Stimulated activated CD4-positive, alpha-beta T cell treated with anti-CD3 and anti-CD28 coated beads, TNF-alpha, amount 100 ng/mL, for 24 hours (primary cell): Measurements from ENCODE around the gene ARAP1.
A peak's percentile ranks its signal among the peaks of the same experiment; 100 is the strongest.

ENCODE experiments used
- DNase-seq, 3 experiments: peaks; one replicate each; pipeline ENCODE4 v3.0.0-alpha.2; 2020; ENCODE audit warnings: low read depth in 3 of 3

Gene ARAP1

DNA sequence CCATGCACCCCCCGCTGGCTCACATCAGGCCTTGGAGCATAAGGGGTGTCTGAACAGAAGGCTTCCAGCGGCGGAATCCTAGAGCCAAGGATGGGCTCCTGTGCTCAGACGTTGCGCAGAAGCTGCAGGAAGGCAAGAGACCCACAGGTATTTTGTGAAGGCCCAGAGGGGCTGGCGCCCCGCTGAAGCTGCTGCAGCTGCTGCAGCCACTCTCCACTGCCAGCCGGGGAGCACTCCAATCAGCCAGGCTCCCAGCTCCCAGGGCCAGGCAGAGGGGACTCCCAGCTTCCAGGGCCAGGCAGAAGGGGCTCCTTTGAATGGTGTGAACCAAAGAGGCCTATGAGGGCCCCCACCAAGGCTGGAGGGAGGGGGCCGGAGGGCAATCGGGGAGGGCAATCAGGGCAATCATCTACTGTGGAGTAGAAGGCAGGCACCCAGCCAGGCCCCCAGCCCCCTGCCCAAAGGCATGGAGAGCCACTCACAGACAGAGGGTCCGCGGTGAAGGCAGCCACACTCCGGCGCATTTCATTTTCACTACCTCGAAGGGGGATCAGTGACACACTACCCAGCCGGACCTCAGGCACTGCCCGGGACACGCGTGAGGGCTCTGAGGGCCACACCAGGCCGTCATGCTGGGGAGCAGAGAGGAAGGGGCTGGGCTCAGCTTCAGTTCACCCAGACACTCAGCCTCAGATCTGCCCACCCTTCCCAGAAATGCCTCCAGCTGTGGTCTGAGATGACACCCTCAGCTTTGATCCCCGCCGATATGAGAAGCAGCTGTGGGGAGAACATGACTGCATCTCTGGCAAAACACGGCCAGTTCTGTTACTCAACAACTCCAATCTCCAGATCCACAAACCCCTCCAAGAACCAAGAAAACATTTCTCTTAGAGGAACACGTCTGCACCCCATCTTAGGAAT lies 66.4 kb downstream of the ARAP1 start:
- peak in 2 of 3 experiments; percentile 31 to 45 for DNase-seq

DNA sequence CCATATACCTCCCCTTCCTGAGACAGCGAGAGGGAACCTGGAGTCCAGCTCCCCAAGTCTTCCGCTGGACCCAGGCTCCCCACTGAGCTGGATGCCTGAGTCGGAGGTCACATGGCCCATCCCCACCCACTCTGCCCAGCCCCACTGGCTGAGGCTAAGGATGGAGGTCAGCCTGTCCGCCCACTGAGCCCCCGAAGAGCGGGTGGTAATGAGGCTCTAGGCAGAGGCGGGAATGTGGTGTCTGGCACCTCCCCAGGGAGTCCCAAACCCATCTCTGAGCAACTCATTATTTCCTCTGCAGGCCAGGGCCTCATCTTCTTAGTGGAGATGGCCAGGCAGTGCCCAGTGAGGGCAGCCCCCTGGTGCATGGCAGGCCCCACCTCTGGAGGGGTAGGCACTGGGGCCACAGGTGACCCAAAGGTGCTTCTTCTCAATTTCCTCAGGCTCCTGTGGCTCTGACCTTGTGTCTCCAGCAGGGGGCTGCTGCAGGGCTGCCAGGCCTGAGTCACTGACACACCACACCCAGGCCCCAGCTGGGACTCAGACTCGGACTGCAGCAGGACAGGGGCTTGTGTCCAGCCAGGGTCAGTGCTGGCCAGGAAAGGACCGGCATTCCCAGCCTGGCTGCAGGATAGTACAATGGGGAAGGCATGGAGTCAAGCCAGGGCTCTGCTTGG lies 67.8 kb downstream of the ARAP1 start:
- peak in 2 of 3 experiments; percentile 11 to 33 for DNase-seq

DNA sequence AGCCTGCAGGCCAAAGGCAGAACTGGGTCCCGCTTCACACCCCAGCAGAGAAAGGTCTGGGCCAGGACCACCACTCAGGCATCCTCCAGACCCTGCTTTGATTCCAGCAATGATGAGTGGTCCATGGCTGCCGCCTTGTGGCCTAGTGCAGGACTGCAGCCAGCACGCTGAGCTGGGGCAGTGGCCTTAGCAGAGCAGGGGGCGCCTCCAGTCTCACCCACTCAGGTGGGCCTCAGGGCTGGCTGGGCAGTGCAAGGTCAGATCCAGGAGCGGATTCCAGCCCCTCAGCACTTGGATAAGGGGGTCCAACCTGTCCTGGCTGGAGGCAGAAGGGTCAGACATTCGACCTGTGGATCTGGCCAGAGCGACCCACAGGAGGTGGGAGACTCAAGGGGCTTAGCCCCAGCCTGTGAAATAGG lies 68.4 kb downstream of the ARAP1 start:
- peak; percentile 44 to 72 (median 48) for DNase-seq

DNA sequence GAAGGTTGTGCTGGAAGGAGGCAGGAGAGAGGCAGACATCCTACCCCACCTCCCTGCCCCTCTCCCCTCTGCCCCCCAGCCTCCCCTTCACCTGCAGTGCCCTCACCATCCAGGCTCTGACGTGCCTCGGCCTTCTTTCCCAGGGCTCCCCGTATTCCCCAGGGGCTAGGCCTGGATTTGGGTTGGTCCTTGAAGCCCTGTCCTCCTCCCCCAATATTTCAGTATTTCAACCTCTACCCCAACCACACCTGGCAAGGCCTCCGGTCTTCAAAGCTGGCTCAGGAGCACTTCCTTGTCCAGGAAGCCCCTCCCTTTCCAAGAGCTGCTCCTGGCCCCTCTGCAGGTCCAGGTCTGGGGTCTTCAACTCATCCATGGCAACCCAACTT lies 69.4 kb downstream of the ARAP1 start:
- DNase-seq = no peak

DNA sequence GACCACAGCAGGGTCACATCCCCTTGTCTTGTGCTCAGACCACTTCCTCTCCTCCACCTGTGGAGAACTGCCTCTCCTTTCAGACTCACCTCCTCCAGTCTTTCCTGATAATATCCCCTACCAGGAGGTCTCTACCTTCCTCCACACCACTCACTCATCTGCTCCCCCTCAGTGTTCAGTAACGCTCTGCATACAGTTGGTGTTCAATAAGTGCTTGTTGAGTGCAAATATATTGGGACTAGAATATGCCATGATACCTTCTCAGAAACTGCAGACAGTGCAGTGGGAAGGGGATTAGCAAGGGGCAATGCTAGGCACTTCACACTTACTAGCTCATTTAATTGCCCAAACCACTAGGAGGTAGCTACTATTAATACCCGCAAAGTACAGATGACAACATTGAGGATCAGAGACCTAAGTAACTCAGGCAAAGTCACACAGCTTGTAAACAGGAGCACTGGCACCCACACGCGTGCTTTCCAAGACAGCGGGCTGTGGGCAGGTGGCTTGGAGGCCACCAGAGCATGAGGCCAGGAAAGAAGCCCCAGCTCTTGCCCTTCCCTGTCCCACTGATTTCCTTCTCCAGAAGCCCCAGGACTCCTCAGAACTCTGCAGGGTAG lies 69.9 kb downstream of the ARAP1 start:
- DNase-seq = no peak

DNA sequence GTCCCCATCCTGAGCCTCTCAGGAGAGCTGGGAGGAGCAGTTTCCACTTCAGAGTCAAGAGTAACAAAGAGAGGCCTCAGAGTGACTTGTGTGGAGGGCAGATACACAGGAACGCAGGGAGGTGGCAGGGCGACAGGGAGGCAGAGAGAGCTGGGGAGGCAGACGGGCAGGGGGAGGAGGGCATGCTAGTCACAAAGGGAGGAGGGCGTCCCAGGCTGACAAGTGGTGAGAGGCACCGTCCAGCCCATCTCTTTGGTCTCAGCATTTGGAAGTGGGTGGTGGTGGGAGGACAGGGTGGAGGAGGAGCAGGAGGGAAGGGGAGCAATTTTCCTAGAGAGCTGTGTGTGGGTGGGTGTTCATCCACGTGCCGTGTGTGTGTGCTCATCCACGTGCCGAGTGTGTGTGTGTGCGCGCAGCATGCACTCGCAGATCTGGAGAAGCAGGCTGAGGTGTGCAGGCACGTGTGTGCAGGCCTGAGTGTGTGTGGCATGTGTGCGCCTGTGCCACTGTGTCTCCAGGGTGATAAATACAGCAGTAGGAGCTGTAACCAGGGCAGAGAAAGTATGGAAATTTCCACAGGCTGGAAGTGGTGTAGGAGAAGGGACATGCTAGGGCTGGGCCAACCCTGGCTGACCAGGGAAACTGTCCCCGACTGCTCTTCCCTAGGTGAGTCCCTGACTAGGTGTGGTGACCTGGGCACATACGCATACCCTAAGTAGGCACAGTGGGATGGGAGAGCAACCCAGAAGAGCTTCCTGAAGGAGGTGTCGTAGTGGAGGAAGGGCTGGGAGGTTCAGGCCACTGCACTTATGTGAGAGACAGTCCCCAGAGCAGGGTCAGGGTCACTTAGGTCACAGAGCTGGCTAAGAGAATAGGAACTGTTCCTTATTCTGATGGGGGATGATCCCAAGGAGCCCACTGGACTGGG lies 70.7 kb downstream of the ARAP1 start:
- no peak for DNase-seq

DNA sequence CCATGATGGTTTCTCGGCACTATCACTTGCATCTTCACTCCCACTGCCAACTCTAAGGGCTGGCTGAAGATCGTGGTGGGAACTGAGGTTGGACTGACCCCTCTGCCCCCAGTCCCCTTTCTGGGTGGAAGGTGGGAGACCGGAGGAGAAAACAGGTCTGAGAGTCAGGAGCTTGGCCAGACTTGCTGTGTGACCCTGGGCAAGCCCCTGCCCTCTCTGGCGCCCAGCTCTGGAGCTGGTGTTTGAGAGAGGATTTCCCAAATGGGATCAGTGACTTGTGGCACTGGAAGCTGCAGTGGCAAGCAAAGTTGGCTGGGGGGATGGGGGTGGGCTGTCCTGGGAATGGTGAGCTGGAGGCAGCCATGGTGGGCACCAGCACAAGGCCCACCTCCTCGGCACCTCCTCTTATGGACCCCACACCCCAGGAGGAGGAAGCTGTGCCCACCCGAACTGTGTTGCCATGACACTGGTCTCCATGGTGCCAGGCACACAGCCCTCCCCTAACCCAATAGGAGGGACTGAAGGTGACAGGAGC lies 71.5 kb downstream of the ARAP1 start:
- no peak for DNase-seq

DNA sequence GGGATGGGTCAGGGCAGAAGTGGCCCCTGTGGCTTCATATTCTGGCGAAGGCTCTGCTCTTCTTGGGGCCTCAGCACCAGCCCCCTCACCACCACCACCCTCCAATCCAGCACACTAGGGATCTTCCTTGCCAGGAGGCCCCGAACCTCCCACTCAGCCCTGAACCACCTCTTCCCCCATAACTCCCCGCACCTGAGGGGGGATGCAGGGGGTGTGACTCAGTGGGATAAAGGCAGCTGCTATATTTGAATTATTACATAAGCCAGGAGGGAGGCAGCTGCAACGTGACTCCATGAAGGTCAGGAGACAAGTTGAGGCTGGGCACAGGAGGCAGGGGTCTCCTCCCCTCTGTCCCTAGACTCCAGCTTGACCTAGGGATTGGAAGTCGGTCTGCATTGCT lies 72.3 kb downstream of the ARAP1 start:
- DNase-seq = no peak

DNA sequence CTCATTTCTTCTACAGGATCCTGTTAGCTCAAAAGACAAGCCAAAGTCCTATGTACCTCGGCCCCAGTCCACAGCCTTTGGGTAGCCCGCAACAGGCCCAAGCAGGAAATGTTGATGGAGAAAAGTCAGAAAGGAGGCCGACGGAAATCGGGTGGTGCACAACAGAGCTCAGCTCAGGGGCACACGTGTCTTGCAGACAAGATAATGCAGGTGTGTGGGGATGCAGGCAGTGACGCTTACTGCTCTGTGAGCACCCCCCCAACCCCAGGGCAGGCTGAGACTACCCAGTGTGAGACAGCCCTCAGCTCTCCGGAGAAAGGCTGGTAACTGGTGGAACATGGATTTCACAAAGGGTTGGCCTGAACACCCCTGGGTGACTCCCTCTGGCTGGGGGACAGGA lies 73.7 kb downstream of the ARAP1 start:
- no peak for DNase-seq

DNA sequence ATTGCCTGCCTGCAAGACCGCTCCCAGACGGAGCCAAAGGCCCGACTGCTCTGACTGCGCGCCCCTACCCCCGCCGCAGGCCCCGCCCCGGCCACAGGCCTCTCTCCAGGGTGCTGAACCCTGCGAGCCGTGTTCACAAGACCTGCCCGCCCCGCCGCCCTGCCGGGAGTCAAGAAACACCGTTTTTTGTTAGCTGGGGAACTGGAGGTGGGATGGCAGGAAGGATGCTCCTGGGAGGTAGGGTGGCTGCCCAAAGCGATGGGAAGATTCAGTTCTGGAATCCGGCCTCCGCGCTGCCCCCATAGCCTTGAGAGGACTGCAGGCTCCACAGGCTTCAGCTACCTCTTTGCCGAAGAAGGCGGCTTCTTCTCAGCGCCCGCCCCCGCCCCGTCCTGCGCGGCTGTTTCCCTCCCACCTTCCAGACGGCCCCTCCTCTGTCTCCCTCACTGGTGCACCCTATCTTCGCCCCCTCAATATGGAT lies 75.3 kb downstream of the ARAP1 start:
- DNase-seq = peak; percentile 35 to 69 (median 49)

DNA sequence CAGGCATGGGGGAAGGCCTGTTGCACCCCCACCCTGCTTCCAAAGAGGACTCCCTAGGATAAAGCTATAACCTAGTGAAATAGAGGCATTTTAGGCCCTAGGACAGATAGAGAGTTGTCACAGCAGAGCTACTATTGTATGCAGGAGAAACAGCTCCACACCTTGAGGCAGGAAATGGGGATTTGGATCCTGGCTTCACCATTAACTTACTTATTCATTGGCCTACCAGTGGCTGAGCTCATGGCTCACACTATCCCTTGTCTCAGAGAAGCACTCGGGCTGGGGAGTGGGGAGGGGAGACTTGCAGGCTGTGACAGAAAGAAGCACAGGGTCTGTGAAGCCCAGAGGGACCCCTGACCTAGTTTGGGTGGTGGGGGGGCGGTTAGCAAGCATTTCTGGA lies 77.0 kb downstream of the ARAP1 start:
- no peak for DNase-seq

DNA sequence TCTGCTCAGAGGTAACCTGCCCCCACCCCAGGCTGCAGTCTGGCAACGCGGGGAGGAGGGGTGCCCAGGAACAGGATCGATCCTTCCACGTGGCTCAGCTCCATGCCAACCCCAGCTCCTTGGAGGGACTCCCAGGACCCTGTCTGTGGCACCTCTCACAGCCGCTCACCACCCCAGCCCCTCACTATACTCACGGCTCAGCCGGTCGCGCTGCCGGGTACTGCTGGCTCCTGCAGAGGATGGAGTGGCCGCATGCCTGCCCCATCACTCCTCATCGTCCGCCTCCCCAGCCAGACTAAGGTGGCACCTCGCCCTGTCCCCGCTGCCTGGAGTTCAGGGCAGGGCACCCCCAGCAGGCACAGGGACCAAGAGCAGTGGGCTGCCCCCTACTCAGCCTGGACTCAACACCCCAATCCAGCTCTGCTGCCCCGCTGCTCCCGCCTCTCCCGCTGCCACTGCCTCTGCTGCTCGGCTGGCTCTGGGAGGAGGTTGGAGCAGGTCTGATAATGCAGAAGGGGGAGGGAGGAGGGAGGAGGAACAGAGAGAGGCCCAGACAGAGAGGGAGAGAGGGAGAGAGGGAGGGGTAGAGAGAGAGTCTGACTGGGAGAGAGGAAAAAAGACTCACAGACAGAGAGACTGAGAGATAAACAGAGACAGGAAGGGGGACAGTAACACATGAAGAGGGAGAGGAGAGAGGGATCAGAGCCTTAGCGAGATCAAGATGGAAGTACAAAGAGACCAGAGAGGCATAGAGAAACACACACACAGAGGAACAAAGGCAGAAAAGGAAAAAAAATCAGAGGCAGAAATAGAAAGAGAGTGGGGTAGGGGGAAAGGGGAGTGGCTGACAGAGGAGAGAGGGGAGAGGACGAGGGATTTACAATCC lies 78.0 kb downstream of the ARAP1 start, which contains the start of gene PDE2A:
PDE2A (minus strand) TSS at position 480 of the 886 bp plus-strand sequence; CDS start at position 265, 215 bp downstream.
- DNase-seq = no peak

DNA sequence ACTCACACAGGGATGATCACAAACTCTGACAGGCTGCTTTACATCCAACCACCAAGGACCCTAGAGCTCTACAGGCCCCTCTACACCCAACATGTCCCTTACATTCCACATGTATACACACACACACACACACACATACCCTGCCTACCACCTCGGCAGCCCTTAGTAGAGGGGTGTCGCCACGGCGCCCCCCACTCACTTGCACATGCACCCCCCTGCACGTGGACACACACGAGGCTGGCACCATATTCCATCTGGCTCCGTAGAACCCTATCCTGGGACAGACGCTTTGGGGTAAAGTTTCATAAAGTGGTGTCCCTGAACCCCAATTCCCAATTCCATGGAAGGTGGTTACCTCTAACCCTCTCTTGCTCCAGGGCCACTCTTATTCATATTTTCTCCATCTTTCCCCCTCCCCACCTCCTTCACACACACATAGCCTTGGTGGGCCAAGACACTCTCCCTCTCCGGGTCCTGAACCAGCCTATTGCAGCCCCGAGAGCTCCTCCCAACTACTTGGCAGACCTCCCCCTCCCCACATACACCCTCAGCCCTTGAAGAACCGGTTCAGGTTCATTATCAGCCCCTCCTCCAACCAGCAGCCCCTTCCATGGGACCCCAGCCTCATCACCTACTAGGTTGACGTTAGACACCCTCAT lies 78.8 kb downstream of the ARAP1 start:
- no peak for DNase-seq

DNA sequence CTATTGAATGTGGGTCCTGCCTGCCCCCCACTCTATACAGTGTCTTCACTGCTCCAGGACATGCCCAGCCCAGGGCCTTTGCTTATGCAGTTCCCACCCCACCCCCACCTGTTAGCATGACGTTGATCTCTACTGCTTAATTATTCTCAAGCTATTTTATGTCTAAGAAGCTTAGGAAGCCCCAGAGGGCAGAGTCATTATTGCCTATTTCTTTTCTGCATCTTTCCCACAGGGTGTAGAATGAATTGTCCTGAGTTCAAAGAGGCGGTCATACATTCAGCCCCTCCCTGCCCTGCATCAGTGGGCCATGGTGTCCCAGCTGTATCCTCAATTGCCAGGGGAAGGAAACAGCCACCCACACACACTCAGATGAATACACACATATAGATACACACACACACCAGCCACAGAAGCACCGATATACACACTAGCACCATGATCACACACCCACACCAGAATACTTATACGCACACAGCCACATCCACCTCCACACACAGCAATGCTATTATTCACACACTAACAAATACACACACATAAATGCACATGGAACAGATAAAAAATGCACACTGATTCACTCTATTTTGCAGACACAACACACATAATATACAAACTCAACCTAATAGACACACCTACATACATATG lies 79.5 kb downstream of the ARAP1 start:
- DNase-seq = no peak

DNA sequence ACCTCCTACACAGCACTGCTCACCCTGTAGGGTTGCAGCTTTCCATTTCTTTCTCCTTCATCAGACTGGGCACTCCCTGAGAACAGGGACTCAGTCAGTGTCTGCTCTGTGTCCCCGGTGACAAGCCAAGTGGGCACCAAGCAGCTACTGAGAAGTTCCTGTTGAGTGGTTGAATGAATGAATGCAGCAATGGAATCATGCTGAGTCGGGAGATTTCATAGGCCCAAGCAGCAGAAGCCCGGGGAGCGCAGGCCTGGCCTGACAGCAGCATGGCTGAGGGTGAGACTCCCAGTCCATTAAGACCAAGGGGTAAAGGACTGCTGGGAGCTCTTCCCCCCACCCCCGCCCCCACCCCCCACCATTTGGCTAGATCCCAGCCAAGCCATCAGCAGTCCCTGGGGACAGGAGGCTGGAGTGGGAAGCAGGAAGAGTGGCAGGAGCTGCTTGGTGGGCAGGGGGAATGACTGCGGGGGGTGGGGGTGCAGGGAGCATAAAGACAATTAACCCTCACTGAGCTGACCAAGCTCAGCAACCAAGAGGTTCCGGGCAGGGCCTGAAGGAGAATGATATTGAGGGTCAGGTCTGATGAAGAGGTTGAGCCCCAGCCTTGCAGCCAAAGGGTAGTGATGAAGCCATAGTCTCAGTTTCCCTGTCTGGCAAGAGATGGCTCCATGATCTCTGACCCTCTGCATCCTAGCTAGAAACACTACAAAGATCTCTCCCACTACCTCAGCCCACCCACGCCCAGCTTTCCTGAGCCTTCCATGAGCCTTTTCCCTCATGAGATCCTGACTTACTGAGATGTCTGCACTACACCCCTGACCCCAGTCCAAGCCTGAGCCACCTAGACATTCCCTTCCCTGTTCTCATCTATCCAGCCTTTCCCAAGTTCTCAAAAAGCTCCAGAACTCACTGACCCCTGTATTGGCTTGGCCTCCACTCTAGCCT lies 80.8 kb downstream of the ARAP1 start:
- no peak for DNase-seq

DNA sequence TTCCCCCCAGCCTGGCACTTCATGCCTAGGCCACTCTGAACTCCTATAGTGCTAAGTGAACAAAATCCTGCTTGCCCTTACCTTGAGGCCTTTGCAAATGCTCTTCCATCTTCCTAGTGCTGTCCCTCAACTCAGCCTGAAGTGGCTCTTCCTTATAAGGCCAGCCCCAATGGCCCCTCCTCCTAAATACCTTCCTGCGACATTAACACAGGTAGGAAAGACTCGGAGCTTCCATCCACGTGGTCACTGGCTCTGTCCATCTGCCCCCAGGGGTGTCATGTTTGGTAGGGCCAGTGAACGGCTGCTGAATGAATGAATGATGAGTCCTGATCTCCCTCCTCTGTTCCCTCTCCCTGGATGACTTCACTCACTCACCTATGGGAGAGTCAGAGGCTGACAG lies 82.2 kb downstream of the ARAP1 start:
- DNase-seq = no peak

DNA sequence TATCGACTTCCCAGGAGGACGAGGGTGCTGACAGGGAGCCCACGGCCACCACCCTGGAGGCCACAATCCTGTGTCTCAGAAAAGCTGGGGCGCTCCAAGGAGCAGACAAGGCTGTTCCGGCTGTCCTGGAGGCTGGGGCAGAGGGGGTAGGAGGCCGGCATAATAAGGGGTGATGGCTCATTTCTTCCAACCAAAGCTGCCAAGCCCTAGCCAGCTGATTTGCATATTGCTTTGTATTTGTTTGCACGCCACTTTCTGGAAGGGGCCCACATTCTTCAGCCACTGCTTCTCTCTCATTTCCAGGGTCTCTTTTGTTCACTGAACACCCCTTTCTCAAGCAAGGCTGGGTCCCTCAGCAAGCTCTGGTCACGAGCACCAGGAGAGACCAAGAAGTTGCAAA lies 82.7 kb downstream of the ARAP1 start:
- no peak for DNase-seq
